H9 (cell line): Measurements from ENCODE around the gene CEP128. TPM values are rescaled to one million over a fixed set of nuclear protein-coding genes. Genes with fewer than 3 reads are reported as not detected.

Source experiments
- DNase-seq: peaks from one replicate; pipeline ENCODE4 v3.0.0-alpha.2; 2017
- H2AFZ ChIP-seq: one replicate; pipeline ENCODE4 v1.6.1; 2013; ENCODE audit warnings: mild to moderate bottlenecking, low read length, control low read depth, moderate library complexity
- H2AK5ac ChIP-seq: 2 replicates; pipeline ENCODE4 v1.6.1; 2013; ENCODE audit warnings: low read length, control low read depth, mixed read lengths; ENCODE audit not compliant: insufficient read length
- H2BK120ac ChIP-seq: one replicate; pipeline ENCODE4 v1.6.1; 2013; ENCODE audit warnings: low read depth, mild to moderate bottlenecking, low read length, control low read depth, inconsistent platforms; ENCODE audit not compliant: poor library complexity, severe bottlenecking
- H2BK12ac ChIP-seq: 2 replicates; pipeline ENCODE4 v1.6.1; 2013; ENCODE audit warnings: low read length, control low read depth, mixed read lengths, low read depth; ENCODE audit not compliant: insufficient read length
- H2BK15ac ChIP-seq: 2 replicates; pipeline ENCODE4 v1.6.1; 2013; ENCODE audit warnings: low read depth, low read length, control low read depth
- H2BK20ac ChIP-seq: one replicate; pipeline ENCODE4 v1.6.1; 2013; ENCODE audit warnings: low read depth, mild to moderate bottlenecking, low read length, control low read depth, inconsistent platforms; ENCODE audit not compliant: poor library complexity, severe bottlenecking
- H2BK5ac ChIP-seq: 2 replicates; pipeline ENCODE4 v1.6.1; 2013; ENCODE audit warnings: low read length, control low read depth, mixed read lengths; ENCODE audit not compliant: insufficient read length
- H3K14ac ChIP-seq: 2 replicates; pipeline ENCODE4 v1.6.1; 2013; ENCODE audit warnings: low read length, control low read depth; ENCODE audit not compliant: insufficient read depth
- H3K18ac ChIP-seq: 2 replicates; pipeline ENCODE4 v1.6.1; 2013; ENCODE audit warnings: low read depth, mild to moderate bottlenecking, mixed read lengths, low read length, control low read depth; ENCODE audit not compliant: insufficient read length
- H3K23ac ChIP-seq: 2 replicates; pipeline ENCODE4 v1.6.1; 2013; ENCODE audit warnings: low read length, control low read depth, mixed read lengths, low read depth; ENCODE audit not compliant: insufficient read length
- H3K23me2 ChIP-seq: 2 replicates; pipeline ENCODE4 v1.6.1; 2013; ENCODE audit warnings: low read depth, mild to moderate bottlenecking, mixed read lengths, low read length, control low read depth; ENCODE audit not compliant: insufficient read length, poor library complexity, severe bottlenecking
- H3K27ac ChIP-seq: 2 replicates; pipeline ENCODE4 v1.5.1; 2013; ENCODE audit warnings: low read length, control low read depth, mixed read lengths, low read depth; ENCODE audit not compliant: insufficient read length
- H3K27me3 ChIP-seq: 2 replicates; pipeline ENCODE4 v1.6.1; 2013; ENCODE audit warnings: low read length, control low read depth, inconsistent platforms; ENCODE audit not compliant: insufficient read depth
- H3K4ac ChIP-seq: 2 replicates; pipeline ENCODE4 v1.6.1; 2013; ENCODE audit warnings: low read depth, mild to moderate bottlenecking, control low read depth, inconsistent platforms, low read length, moderate library complexity
- H3K4me1 ChIP-seq: 2 replicates; pipeline ENCODE4 v1.6.1; 2013; ENCODE audit warnings: low read length, control low read depth, inconsistent platforms; ENCODE audit not compliant: insufficient read depth
- H3K4me2 ChIP-seq: 2 replicates; pipeline ENCODE4 v1.6.1; 2013; ENCODE audit warnings: low read length, control low read depth, mixed read lengths; ENCODE audit not compliant: insufficient read length, insufficient read depth
- H3K56ac ChIP-seq: 2 replicates; pipeline ENCODE4 v1.6.1; 2013; ENCODE audit warnings: low read depth, mild to moderate bottlenecking, mixed read lengths, low read length, control low read depth; ENCODE audit not compliant: insufficient read length
- H3K79me1 ChIP-seq: 2 replicates; pipeline ENCODE4 v1.6.1; 2013; ENCODE audit warnings: low read depth, mild to moderate bottlenecking, moderate library complexity, low read length, control low read depth, inconsistent platforms; ENCODE audit not compliant: insufficient read depth, poor library complexity, severe bottlenecking
- H3K79me2 ChIP-seq: 2 replicates; pipeline ENCODE4 v1.6.1; 2013; ENCODE audit warnings: low read length, control low read depth, inconsistent platforms; ENCODE audit not compliant: insufficient read depth
- H3K9ac ChIP-seq: 2 replicates; pipeline ENCODE4 v1.6.1; 2013; ENCODE audit warnings: low read length, control low read depth, mixed read lengths; ENCODE audit not compliant: insufficient read length; ENCODE audit errors: extremely low read depth
- H3K9me3 ChIP-seq: one replicate; pipeline ENCODE4 v1.6.1; 2013; ENCODE audit warnings: low read depth, low read length, inconsistent platforms; ENCODE audit not compliant: control insufficient read depth
- H3T11ph ChIP-seq: one replicate; pipeline ENCODE4 v1.6.1; 2013; ENCODE audit warnings: mild to moderate bottlenecking, low read length, control low read depth, inconsistent platforms
- H4K20me1 ChIP-seq: one replicate; pipeline ENCODE4 v1.6.1; 2013; ENCODE audit not compliant: control insufficient read depth, insufficient read length, insufficient read depth
- H4K5ac ChIP-seq: 2 replicates; pipeline ENCODE4 v1.6.1; 2013; ENCODE audit warnings: low read depth, mild to moderate bottlenecking, mixed read lengths, low read length, control low read depth; ENCODE audit not compliant: insufficient read length
- H4K8ac ChIP-seq: replicated peaks from 2 replicates; pipeline ENCODE4 v1.6.1; 2013; ENCODE audit warnings: low read length, control low read depth, mixed read lengths, low read depth; ENCODE audit not compliant: insufficient read length
- H4K91ac ChIP-seq: 2 replicates; pipeline ENCODE4 v1.6.1; 2013; ENCODE audit warnings: low read depth, mild to moderate bottlenecking, moderate library complexity, mixed read lengths, low read length, control low read depth; ENCODE audit not compliant: insufficient read length
- H3K27ac Mint-ChIP-seq, 3 experiments: 2 replicates in 2 of 3; 3 replicates in 1 of 3; pipeline ENCODE4 v1.8.0; 2020 to 2021; ENCODE audit warnings: mixed read lengths in 3 of 3, mild to moderate bottlenecking in 1 of 3, moderate library complexity in 1 of 3
- H3K27me3 Mint-ChIP-seq: 2 replicates; pipeline ENCODE4 v1.8.0; 2021; ENCODE audit warnings: low read depth, mild to moderate bottlenecking, moderate library complexity, mixed read lengths
- H3K36me3 Mint-ChIP-seq, 3 experiments: 2 replicates in 2 of 3; 3 replicates in 1 of 3; pipeline ENCODE4 v1.8.0; 2020 to 2021; ENCODE audit warnings: low read depth in 3 of 3, mixed read lengths in 3 of 3; ENCODE audit not compliant: insufficient read depth in 1 of 3
- H3K4me1 Mint-ChIP-seq, 2 experiments: 2 replicates each; pipeline ENCODE4 v1.8.0; 2020; ENCODE audit warnings: mixed read lengths in 2 of 2
- H3K4me3 Mint-ChIP-seq, 2 experiments: 2 replicates in 1 of 2; 3 replicates in 1 of 2; pipeline ENCODE4 v1.8.0; 2020 to 2021; ENCODE audit warnings: mild to moderate bottlenecking in 2 of 2, mixed read lengths in 2 of 2, moderate library complexity in 1 of 2
- H3K9me3 Mint-ChIP-seq, 2 experiments: 2 replicates in 1 of 2; 3 replicates in 1 of 2; pipeline ENCODE4 v1.8.0; 2020; ENCODE audit warnings: mild to moderate bottlenecking in 2 of 2, mixed read lengths in 2 of 2, moderate library complexity in 1 of 2
- WGBS: extraction: QIAGEN DNeasy Blood & Tissue Kit; methylation state at CpG from one replicate; pipeline ENCODE4 v1.1.7; 2013; ENCODE audit warnings: missing lambda C conversion rate, low lambda C conversion rate, mixed read lengths; ENCODE audit not compliant: insufficient read length; ENCODE audit errors: extremely low coverage; 5-methylcytosine and 5-hydroxymethylcytosine counted together
- total RNA-seq: library from RNA; stranded (reverse); gene quantifications from 2 replicates; pipeline ENCODE4 v1.2.1, GENCODE V29; 2021
- TF ChIP-seq, protein P1 (sequence below): fragments of 200-600 bp; sonication (generic); conservative IDR thresholded peaks from 3 replicates; pipeline ENCODE4 v1.8.0; 2021; ENCODE audit warnings: antibody characterized with exemption, mild to moderate bottlenecking

Gene CEP128
- total RNA-seq, 1 experiment from 2014 or later: 16.3 TPM

DNA sequence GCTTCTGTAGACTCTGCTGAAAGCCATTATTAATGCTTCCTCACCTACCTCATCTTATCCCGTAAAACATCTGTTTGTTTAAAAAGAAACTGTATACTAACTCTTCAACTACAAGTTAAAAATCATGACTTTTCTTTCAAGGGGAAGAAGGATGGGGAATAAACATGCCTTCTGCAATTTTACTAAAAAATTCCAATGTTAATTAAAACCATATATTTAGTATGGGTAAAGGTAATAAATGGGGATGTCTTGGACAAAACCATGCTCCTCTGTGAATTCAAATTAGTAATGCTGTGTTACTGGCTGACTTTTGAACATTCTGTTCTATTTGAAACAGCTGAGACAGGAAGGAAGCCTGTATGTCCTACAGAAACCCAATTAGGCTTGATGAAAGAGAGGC, 419.1 kb downstream of the CEP128 start:
- Histone ChIP-seq H3K9me3 (no peaks in the 10 kb centered on the region), H3K4me1 (no peaks in the 10 kb centered on the region), H3K79me1 (no peaks in the 10 kb centered on the region), H4K91ac (no peak overlapping the region), H3K4ac (no peak overlapping the region), H3K27ac (no peak overlapping the region), H2AK5ac (no peak overlapping the region), H2BK12ac (no peak overlapping the region), H2BK20ac (no peak overlapping the region), H3K4me2 (no peak overlapping the region), H2BK120ac (no peak overlapping the region), H2BK15ac (no peak overlapping the region), H3K14ac (no peak overlapping the region), H3K18ac (no peak overlapping the region), H4K20me1 (no peaks in the 10 kb centered on the region), H2AFZ (no peak overlapping the region), H3K27me3 (no peaks in the 10 kb centered on the region), H4K5ac (no peak overlapping the region), H3K56ac (no peak overlapping the region), H3T11ph (no peak overlapping the region), H3K23me2 (no peaks in the 10 kb centered on the region), H3K23ac (no peak overlapping the region), H2BK5ac (no peak overlapping the region), H3K79me2 (no peaks in the 10 kb centered on the region), H4K8ac (no peak overlapping the region), H3K9ac (no peak overlapping the region)
- H3K4me1 Mint-ChIP-seq: no peaks in the 10 kb centered on the region
- H3K27ac Mint-ChIP-seq: no peak overlapping the region
- H3K9me3 Mint-ChIP-seq: no peaks in the 10 kb centered on the region
- no peak for DNase-seq
- TF ChIP-seq, protein P1, sequence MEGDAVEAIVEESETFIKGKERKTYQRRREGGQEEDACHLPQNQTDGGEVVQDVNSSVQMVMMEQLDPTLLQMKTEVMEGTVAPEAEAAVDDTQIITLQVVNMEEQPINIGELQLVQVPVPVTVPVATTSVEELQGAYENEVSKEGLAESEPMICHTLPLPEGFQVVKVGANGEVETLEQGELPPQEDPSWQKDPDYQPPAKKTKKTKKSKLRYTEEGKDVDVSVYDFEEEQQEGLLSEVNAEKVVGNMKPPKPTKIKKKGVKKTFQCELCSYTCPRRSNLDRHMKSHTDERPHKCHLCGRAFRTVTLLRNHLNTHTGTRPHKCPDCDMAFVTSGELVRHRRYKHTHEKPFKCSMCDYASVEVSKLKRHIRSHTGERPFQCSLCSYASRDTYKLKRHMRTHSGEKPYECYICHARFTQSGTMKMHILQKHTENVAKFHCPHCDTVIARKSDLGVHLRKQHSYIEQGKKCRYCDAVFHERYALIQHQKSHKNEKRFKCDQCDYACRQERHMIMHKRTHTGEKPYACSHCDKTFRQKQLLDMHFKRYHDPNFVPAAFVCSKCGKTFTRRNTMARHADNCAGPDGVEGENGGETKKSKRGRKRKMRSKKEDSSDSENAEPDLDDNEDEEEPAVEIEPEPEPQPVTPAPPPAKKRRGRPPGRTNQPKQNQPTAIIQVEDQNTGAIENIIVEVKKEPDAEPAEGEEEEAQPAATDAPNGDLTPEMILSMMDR: no peak
- WGBS: no CpG with 5 or more reads among the region's 1 CpG
- H3K36me3 Mint-ChIP-seq: no peaks in the 10 kb centered on the region; a peak in 1 of 7 replicates
- H3K27me3 Mint-ChIP-seq: no peaks in the 10 kb centered on the region
- no peak overlapping the region for H3K4me3 Mint-ChIP-seq
